DMS53 (cell line): ENCODE results near the gene IL17RB.

Source experiments
- DNase-seq: peaks from one replicate; lab custom pipeline; 2025; lab: John Stamatoyannopoulos, UW

IL17RB gene, protein sequence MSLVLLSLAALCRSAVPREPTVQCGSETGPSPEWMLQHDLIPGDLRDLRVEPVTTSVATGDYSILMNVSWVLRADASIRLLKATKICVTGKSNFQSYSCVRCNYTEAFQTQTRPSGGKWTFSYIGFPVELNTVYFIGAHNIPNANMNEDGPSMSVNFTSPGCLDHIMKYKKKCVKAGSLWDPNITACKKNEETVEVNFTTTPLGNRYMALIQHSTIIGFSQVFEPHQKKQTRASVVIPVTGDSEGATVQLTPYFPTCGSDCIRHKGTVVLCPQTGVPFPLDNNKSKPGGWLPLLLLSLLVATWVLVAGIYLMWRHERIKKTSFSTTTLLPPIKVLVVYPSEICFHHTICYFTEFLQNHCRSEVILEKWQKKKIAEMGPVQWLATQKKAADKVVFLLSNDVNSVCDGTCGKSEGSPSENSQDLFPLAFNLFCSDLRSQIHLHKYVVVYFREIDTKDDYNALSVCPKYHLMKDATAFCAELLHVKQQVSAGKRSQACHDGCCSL

GRCh38 chr3:53846134-53846850, at the start of gene IL17RB, which contains the start of gene CHDH:
Gene IL17RB (plus strand): TSS chr3:53846568. CDS start chr3:53846589, 21 bp downstream.
Gene CHDH (minus strand): TSS chr3:53846419. CDS start chr3:53824008, 22,411 bp downstream.
- DNase-seq: peak; percentile 74

DNA sequence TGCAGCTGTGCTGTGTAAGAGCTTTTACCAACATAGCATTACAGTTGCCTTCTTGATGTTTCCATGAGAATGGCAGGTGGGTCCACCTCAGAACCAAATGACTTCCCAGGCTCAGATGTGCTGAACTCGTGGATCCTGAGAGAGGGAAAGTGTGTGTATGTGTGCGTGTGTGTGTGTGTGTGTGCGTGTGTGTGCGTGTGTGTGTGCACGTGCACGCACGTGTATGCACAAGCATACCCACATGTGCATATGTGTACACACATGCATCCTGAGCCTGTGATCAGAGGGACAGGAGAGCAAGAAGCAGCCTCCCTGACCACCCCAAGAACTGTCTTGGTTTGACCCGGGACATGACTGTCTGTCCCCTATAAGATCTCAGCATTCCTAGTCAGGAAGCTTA, 48.2 kb upstream of the IL17RB start:
- DNase-seq: no peak

- no peak for DNase-seq
Observed at GRCh38 chr3:53799338-53799865, 47.0 kb upstream of the IL17RB start.

- no peak for DNase-seq
Observed at GRCh38 chr3:53800041-53800906, 46.1 kb upstream of the IL17RB start.

GRCh38 chr3:53801319-53801718, 45.0 kb upstream of the IL17RB start:
- no peak for DNase-seq

DNA sequence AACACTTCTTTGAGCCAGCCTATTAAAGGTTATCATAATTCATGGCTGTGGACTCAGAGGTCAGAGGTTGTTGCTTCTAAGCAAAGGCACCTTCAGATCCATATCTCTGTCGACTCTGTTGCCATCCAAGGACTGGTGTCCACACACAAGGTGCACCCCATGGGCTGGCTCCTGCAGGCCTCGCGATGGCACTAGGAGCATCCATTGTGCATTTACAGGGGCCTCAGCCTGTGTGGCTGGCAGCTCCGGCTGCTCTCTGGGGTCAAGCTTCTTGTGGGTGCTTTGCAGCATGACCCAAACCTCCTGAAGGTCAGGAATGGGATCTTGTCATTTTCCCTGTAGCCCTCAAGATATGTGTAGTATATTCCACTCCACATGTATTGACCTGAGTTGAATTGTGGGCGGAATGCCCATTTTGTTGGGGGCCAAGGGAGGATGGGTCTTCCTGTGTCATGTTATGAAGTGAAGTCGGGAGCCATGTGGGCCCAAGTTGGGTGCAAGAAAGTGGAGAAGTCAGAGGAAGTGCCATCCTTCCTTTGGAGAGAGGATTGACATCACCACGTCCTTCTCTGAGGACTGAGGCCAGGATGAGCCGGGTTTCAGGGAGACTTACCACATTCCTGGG, 44.0 kb upstream of the IL17RB start:
- DNase-seq: no peak

DNA sequence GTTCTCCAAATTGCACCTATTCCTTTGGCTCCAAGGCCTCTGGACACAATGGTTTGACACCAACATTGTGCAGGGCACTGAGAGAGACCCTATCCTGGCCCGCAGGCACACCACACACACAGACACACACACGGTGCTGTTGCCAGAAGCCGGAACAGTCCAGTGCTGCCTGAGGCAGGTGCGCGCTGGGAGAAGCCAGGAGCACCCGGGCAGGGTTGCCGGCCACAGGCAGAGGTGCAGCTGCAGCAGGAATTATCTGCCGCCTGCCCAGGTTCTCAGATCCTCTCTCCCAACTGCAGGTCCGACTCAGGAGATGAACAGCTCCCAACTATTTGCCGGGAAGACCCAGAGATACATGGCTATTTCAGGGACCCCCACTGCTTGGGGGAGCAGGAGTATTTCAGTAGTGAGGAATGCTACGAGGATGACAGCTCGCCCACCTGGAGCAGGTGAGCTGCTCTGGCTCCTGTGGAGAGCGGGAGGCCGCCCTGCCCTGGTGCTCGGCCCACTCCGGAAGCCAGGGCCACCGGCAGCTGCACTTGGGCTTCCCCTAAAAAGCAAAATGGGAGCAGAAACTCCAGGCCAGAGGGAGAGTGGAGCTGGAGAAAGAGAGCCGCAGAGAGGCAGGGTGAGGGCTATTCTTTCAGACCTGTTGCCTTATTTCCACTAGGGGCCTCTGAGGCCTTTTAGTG, 43.1 kb upstream of the IL17RB start:
- DNase-seq: peak; percentile 69

DNA sequence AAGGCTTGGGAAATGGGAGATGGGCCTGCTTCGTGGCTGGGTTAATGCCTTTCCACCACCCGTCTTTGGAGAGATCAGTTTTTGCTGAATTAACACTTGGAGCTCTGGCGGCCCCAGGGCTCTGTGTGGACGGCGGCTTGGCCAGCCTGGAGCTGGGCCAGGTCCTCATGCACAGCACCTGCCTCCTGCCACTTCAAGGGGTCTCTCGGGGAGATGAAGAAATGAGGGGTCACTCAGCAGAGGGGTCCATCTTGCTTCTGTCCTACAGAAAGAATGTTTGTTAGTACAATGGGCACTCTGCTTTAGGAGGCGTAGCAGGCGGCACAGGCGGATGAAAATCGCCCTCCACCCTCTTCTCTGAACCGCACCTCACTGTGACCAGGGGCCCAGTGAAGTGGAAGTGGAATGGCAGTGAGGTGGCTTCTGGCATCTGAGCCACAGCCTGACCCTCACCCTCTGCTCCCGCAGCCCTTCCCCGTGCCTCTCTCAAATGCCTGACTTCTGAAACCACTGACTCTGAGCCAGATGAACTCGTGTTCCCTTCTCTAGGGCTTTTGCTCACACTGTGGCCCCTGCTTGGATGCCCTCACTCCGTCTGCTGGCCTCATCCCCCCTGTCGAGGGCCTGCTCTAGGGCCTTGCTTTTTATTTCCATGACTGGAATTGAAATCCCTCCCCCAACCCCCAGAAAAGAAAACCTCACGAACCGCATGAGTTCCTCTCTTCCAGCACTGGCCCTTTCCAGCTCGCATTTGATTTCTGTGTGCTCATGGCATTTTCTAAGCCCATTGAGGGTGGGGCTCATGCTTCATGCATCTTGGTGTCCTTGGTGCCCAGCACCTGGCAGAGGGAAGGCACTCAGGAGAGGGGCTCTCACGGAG, 42.3 kb upstream of the IL17RB start:
- no peak for DNase-seq

GRCh38 chr3:53804697-53805462, 41.5 kb upstream of the IL17RB start:
- DNase-seq: no peak

GRCh38 chr3:53805463-53806159, 40.8 kb upstream of the IL17RB start:
- no peak for DNase-seq

GRCh38 chr3:53806182-53807116, 39.9 kb upstream of the IL17RB start:
- peak; percentile 73 for DNase-seq

GRCh38 chr3:53807117-53807810, 39.1 kb upstream of the IL17RB start:
- no peak for DNase-seq

GRCh38 chr3:53808496-53808895, 37.9 kb upstream of the IL17RB start:
- no peak for DNase-seq

DNA sequence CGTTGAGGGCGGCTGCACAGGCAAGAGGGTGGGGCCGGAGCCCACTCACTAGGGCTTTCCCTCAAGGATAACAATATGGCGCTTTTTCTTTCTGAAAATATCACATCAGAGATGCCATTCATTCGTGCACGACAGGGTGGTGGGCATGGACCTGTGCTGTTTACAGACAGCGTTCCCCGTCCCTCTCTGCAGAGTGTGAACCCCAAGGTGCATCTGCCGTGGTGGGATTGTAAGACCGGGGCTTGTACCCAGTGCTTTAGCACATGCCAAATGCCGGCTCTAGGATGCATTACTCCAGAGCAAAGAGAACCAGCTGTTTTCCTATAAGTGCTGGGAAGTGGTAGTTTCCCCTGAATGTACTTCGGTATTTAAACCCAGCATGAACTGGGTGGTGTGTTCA, 37.1 kb upstream of the IL17RB start:
- DNase-seq: no peak

GRCh38 chr3:53809764-53810400, 36.5 kb upstream of the IL17RB start:
- DNase-seq: no peak
